Limb (tissue), 2 donors: ENCODE measurements around the gene PRKCQ.

Experiments
- DNase-seq, 2 donors: peaks; one replicate each; pipeline ENCODE4 v3.0.0-alpha.2; 2016; ENCODE audit errors: extremely low spot score in 2 of 2

PRKCQ gene

DNA sequence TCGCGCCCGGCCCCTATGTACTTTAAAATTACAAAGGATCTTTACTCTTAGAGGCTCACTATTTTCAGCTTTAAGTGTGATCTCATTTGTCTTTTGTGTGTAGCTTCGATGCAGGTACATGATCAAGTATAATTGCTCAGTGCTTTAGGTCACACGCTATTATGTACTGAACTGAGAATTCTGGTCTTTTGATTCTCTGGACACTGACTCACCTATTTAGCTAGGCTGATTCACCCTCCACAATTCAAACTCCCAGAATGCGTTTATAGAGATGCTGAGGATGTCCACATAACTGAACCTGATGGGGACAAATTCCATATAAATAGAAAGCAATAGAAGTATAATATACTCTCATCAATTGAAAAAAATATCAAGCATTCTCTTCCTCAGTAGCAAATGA lies 57.8 kb downstream of the PRKCQ start:
- DNase-seq, result no peak

- DNase-seq, result no peak
Measured at GRCh38 chr10:6520138-6520537, 59.9 kb downstream of the PRKCQ start.

DNA sequence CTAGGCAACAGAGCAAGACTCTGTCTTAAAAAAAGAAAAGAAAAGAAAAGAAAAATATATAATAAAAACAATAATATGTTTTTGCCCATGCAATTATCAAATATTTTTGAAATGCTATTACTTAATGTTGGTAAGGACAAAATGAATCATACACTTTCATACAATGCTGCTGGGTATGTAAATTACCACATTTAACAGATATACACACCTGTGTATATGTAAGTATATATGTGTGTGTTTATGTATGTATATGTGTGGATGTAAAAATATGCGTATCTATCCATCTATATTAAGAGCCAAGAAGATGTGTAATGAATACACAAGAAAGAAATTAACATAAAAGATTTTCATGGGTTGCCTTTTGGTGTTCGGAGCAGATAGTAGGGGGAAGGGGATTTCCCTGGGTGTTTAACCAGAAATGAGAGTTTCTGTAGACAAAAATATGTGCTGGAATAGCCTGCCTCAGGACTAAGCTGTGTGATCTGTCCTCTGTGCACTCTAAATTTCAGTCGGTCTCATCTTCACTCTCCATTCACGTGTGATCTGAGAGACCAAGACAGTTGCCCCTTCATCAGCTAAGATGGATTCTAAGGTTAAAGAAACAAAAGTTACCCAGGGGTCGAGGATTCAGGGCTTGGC lies 61.2 kb downstream of the PRKCQ start:
- DNase-seq, result no peak

- no peak for DNase-seq
Measured at GRCh38 chr10:6516929-6517284, 63.2 kb downstream of the PRKCQ start.

GRCh38 chr10:6516281-6516928 lies 63.7 kb downstream of the PRKCQ start:
- DNase-seq, result no peak

- DNase-seq, result peak in 1 of 2 donors; percentile 40
Measured at GRCh38 chr10:6514844-6515780, 65.0 kb downstream of the PRKCQ start.

GRCh38 chr10:6514180-6514579 lies 65.9 kb downstream of the PRKCQ start:
- no peak for DNase-seq

DNA sequence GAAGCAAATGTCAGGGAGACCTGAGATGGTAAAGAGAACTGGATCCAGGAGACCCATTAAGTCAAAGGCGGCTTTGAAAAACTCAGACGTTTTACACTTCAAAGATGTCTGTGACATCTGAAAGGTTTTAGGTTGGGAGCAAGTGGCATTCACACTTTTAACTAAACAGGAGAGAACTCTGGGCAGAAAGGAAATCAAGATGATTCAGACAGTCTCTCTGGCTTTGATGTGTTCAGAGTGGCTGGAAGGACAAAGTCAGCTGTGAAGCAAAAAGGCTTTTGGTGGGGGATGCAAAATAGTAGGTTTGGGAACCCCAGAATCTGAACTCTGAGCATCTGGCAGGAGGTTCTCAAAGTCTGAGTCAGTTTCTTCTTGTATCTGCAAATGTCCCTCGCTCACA lies 66.6 kb downstream of the PRKCQ start:
- DNase-seq, result no peak

DNA sequence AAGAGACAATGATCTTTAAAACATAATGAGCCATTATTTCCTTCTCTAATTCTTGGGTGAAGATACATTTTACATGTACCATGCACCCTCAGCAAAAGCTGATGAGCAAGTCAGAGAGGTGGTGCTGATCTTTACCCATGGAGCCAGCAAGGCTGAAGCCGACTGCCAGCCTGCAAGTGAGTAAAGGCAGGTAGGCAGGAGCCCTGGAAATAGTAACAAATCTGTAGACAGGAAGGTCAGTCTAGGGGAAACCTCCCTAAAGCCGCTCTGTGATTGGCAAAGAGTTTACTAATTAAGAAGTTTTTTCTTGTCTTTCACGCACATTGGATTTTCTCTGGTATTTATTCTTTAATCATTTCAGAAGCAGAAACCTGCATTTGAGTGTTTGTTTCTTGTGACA lies 67.9 kb downstream of the PRKCQ start:
- no peak for DNase-seq

DNA sequence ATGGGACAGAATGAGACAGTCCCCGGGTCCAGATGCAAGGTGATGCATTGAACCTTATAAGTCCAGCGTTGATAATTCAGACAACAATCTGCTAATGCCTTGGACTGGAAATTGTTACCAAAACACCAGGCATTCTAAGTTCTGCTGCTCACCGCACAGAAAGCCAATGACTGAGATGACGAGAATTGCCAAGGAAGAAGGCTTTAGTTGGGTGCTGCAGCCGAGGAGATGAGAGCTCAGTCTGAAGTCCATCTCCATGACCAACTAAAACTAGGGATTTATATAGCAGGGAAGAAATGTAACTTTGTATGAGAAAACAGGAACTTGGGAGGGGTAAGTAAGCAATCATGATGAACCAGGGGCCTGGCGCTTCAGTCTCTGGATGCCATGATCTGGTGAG lies 68.7 kb downstream of the PRKCQ start:
- DNase-seq, result no peak

GRCh38 chr10:6507311-6507710 lies 72.8 kb downstream of the PRKCQ start:
- DNase-seq, result no peak

- DNase-seq, result no peak
Measured at GRCh38 chr10:6505300-6505699, 74.8 kb downstream of the PRKCQ start.

- DNase-seq, result no peak
Measured at GRCh38 chr10:6504296-6504695, 75.8 kb downstream of the PRKCQ start.

DNA sequence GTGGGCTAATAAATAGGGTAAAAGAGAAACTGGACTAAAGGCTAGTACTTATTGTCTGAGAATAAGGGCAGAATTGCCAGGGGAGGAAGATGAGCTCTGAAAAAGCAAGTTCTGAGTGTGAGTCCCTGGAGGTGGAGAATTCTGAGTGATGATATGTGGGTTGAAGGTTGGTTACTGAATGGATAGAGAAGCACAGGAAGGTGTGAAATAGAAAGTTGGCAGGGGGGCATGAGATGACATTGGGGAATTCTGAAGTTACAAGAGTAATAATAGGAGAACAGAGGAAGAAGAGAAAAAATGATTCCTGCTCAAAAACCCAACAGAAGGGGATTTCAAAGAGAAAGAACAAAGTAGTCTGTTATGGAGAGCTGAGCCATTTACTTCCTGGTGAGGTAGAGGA lies 76.9 kb downstream of the PRKCQ start:
- DNase-seq, result no peak

DNA sequence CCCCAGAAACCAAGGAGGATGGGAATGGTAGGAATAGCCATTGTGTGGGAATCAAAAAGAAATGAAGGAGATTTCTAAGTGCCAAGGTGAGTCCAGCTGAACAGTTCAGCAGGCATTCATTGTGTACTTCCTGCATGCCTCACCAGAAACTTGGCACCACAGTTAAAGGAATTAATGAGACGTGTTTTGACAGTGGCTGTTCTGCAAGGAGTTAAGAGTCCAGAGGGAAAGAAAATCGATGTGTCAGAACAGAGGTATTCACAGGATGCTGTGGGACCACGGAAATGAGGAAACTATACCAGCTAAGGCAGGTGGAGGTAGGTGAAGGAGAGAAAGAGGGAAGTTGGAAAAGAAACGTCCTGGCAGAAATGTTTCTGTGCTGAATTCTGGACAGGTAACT lies 78.1 kb downstream of the PRKCQ start:
- DNase-seq, result no peak

- no peak for DNase-seq
Measured at GRCh38 chr10:6499974-6500373, 80.1 kb downstream of the PRKCQ start.

DNA sequence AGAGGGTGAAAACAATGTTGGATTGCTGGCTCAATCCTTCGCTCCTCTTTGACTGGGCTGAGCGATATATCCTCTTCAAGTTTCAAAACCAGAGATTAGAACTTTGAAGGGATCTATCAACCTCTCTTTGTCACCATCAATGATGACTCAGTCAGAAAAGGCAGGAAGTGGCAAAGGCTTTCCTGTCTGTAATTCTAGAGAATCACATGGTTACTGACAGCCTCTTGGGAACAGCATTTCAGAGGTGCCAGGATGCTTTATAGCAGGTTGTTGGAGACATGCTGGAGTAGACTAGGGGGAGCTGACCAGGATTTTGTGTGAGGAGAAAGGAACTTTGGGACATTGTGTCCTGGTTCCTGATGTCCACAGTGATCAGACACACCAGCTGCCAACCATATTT lies 81.3 kb downstream of the PRKCQ start:
- no peak for DNase-seq

DNA sequence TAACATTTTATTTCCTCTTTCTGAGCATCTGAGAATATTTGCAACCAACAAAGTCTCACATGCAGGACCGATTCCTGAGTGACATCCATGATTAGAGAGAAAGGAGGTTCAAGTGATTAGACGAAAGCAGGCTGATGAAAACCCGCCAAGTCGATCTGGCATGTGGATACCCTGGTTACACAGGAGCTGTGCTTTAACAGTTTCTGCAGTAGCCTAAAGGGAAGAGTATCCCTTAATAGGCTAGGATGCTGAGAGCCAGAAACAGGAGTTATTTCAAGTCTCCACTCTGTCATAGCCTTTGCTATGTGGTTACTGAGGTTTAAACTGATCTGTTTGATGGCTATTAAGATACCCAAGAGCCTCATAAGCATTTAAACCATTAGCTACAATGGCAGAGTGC lies 82.5 kb downstream of the PRKCQ start:
- DNase-seq, result no peak

DNA sequence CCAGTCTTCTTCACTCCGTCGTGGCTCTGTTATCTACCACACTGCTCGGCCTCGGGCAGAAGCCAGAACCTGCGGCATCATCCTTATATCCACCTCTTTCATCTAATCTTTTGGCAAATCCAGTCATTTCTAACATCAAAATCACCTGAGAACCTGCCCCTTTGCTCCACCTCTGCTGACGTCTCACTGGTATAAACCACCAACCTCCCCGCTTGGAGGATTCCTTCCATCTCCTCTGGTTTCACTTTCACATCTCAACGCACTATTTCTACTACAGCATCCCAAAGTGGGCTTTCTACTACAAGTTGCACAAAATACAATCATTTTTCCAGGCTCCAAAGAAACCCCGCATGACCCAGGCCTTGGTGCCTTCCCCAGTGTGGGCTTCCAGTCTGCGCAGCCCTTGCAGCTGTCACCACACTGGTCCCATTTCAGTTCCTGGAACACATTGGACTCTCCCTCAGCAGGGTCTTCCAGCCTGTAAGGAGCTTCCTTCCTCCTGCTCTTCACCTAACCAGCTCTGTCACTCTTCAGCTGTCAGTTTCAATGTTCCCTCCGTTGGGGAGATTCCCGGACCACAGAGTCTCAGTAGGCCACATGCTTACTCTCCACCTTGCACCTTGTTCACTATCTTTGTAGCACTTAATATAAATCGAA lies 85.0 kb downstream of the PRKCQ start:
- no peak for DNase-seq

GRCh38 chr10:6494442-6494819 lies 85.6 kb downstream of the PRKCQ start:
- no peak for DNase-seq

DNA sequence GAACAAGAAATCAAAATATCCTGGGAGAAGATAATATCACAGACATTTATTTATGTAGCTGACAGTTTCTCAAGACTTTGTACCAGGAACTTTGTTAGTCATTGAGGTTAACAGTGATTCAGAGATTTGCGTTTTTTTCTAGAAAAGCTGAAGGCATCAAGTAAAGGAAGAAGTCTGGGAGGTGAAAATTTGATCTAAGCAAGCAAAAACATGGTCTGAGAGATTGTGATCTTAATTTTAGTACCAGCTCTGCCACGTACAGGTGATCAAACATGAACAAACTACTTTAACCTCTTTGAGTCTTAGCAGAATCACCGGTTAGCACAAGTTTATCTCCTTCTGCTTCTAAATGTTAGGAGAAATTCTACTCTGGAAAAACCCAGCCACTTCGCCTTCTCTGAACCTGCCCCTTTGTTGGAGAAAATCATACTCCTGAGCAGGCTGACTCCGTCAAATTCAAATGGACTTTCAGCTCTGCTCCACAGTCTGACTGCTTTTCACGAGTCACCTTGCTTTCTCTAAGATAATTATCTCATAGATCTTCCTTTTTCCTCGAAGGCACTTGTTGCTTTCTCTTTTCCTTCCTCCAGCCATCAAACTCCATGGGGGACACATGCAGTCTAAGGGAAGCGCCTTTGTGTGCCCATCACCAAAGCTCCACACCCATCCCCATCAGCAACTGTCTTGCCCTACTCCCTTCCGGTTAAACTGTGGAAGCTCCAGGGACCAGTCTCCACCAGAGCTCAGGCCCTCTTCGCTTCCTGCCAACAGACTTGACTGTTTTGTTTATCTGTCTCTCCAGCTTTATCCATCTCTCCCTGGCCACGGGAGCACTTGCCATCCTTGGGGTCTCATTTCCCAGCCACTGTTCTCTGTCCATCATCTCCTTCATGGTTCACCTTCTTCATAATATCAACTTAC lies 86.3 kb downstream of the PRKCQ start:
- no peak for DNase-seq
